Stimulated activated CD4-positive, alpha-beta T cell treated with anti-CD3 and anti-CD28 coated beads, Interleukin-15, amount 100 ng/mL, for 24 hours (primary cell): ENCODE measurements around the gene CMSS1.

Experiments
- DNase-seq: peaks from one replicate; pipeline ENCODE4 v3.0.0-alpha.2; 2020

The CMSS1 gene

DNA sequence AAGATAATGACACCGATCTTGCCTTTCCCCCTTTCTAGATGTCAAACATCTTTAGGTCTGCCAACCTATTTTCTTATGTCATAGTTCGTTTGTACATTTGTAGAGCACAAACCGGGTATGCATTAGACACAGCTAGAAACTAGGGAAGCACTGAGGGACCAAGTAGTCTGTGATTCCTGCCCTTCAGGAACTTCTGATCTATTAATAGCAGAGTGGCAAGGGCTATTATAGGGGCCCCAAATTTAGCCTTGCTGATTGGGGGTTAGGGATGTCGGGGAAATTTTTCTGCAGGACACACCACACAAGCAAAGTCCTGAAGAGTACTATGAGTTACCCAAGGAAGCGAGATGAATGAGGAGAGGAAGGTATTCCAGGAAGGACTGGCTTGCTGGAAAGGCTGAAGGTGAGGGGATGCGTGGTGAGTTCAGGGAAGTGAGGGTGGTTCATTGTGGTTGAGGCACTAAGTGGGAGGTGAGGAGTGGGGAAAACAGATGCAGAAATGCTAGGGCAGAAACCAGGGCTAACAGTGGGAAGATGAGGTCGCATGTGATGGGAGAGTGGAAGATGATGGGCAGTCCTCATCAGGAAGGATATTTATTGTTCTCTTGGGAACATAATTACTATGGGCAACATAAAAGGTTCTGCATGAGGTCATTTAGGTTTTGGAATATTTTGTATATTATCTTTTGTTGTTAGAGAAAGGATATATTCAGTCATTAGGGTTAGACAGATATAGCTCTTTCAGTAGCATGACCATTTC, 144.3 kb downstream of the CMSS1 start:
- no peak for DNase-seq

DNA sequence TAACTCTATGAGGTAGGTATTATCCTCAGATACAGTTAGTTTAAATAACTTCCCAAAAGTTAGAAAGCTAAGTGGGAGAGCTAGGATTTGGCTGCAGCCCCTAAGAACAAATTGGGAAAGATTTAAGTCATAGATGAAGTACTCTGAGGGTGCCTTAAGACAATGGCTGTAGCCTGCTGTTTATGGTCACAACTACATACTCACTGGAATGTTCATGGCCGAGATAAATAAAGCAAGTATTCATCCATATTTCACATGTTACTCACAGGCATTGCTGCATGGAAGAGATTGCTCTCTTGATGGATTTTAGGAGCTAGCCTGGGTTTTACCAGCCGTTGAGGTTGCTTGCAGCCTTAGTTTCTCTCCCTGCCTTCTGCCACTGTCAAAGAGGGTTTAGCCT, 145.0 kb downstream of the CMSS1 start:
- DNase-seq = no peak

DNA sequence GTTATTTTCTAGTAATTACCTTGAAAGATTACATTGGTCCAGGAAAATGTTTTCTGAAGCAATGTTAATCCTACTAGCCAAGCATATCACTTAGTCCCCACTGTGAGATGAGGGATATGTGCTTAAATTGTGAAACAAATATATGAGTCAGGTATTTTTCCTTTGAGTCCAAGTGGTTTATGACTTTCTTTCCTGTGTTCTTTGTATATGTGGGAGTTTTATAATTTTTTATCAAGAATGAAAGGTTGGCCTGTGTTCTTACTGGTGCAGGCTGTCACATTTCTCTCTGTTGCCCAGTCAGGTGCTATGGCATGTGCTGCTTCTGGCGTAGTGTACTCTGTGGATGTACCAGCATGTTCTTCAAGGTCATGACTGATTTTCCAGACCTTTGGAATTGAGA, 147.4 kb downstream of the CMSS1 start:
- no peak for DNase-seq

DNA sequence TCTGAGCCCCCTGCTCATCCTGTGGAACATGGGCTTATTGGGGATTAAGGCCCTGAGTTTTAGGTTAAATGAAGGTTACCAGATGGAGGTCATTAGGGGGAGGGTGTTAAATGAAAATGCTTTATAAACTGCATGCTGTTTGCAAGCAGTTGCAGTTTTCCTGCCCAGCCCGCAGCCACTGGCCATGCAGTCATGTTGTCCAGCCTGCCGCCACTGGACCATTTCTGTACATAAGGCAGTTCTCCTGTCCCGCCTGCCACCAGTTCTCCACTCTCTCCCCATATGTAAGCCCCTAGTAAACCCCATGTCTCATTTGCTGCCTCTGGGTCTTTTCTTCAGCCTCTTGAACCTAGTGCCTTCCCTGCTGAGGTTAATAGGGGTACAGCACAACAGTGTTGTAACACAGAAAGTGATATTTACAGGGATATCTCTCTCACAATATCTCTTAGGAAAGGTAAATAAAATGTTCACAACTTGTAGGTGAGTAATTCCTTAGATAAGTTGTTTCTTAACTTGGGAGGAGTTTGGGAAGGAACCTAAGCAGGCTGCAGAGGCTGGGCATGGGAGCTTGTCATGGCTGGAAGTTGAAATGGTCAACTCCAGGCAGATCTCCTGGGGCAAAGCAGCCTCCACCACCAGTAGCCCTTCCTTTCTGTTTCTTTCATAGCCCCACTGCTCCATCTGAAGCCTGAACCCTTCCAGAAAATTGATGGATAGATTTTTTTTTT, 148.2 kb downstream of the CMSS1 start:
- DNase-seq = no peak

DNA sequence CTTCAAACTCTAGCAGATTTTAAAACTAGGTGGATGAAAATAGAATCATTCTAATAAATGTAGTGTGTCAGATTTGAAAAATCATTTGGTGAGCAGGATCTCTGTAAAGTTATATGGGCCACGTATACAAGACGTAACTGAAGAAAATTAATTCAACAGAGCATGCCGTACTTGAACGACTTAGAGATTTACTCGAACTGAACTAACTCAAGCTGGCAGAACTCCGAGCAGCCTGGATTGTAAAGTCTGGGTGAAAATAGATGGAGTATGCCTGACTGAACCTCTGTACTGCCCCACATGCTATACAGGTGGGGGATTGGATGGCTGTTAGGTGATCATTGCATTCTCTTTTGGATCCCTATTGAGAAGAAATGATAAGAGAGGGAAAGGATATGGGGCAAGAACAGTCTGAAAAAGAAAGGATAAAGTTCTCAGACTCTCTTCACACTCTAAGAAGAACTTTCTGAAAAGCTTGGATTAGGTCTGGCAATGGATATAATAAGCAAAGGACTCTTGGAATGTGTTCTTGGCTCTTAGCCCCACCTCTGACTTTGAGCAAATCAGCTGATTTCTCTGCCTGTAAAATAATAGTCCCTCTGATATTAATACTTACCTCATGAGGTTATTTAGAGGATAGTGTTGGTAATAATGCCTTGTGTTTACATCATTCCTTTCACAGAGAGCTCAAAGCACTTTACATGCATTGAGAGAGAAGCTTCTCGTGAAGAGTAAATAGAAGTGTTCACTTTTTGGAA, 149.2 kb downstream of the CMSS1 start:
- DNase-seq = no peak

DNA sequence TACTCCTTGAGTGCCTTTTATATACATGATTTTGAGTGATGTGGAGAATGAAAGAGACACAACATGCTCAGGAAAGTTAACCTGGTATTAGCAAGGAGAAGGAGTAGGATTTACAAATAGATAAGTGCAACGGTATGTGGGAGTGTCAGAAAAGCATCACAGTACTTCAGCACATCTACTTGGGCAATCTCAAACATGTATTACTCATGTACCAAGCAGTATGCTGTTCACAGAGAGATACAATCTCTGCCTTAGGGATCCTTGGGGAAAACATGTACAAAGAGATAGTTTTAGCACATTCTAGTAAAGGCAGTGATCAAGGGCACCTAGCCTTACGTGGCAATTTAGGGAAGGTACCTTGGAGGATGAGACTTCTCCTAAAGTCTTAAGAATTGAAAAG, 150.1 kb downstream of the CMSS1 start:
- DNase-seq = no peak

DNA sequence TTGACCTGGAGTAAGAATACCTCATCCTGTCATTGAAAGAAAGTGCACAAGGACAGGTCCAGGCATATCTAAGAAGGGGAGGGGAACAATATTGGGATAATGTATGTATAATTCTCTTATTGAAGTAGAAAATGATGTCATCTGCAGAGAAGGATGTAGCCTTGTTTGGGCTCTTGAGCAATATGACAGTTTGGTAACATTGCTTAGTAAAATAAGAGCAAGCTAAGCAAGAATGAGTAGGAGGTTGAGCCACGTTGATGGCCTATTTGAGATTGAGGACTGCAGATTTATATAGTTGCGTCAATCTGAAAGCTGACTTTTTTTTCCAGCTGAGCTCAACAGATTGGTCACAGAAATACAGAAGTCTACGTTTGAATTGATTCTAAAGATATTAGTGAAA, 151.5 kb downstream of the CMSS1 start:
- no peak for DNase-seq

DNA sequence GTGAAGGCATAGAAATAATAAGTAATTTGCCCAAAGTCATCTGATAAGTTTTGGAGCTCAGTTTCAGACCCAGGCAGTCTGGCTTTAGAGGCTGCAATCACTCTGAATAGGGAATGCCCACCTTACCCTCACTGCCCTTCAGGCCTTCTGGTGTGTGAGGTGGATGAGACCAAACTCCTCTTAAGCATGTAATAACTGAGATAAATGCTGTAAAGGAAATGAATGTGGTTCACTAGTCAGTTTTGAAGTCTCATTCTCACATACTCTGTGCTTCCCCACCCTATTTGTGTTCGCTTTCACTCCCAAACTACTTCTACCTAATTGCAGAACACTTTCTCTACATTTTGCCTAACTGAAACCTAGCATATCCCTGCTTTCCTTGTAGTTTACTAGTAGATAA, 152.5 kb downstream of the CMSS1 start:
- DNase-seq = no peak

DNA sequence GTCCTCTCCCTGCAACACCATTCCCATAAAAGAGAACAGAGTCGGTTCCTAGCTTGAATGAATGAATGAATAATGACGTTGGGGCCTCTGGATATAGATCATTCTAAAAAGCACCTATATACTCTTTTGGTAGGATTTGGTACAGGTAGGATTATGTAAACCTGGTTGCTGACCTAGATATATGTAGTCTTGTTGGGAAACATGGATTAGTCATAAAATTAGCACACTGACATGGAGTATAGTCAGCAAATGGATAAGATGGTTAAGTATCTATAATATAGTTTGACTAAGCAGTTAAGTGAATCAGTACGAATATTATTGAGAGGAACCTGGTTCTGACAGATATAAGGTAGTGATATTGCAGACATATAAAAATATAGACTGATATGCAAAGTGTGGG, 154.1 kb downstream of the CMSS1 start:
- no peak for DNase-seq

DNA sequence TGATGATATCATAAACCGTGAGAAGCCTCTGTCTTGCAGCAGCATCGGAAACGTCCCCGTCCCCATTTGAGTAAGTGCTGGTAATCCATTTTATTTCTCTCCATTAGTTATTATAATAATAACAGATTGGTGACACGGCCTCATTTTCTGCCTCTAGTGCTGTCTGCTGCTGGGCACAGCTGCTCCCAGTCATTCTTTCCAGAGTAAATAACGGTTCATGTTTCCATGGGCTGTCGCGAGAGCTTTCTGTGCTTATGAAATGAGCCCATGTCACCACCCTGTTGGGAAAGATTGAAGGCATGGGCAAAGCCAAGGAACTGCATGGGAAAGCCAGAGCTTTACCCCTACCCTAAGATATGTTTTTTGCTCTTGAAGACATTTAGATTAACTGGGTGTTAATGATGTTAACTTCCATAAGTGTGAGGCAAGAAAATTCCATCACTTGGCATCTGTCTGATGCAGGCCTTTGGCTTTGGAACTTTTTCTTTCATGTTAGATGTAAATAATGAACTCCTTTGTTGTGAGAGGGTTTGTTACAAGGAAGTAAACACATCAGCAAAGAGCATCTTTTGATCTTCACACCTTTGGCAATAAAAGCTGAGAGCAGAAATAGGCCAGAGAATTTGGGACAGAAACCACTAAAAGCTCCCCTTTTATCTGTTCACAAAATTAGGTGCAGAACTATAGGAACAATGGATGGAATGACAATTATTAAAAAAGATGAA, 154.9 kb downstream of the CMSS1 start:
- DNase-seq = no peak

DNA sequence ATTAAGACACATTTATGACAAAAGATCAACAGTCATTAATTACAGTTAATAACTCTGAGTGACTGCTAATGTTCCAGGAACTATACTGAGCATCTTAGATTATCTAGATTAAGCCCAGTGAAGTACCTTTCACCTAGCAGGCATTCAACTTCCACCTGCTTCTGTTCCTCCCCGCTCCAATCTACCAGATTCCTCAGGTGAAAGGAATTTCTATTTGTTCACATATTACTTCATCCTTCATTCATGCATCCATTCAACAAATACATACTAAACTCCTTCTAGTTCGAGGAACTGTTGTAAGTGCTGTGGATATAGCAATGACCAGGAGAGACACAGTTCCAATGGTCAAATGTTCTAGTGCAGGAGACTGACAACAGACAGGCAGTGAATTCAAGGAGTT, 157.3 kb downstream of the CMSS1 start:
- DNase-seq = no peak

DNA sequence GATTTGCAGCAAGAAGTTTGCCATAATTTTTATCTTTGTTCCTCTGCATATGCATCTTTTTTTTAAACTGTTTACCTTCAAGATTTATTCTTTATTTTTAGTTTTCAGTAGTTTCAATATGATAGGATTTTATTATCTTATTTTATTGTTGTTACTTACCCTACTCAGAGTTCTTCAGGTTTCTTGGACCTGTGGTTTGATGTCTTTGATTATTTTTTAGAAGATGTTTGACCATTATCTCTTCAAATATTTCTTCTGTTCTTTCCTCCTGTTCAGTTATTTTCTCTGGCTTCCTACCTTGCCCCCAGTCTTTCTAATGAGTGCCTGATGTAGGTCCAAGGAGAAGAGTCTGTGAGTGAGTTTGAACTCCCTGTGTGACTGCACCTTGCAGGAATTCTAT, 158.9 kb downstream of the CMSS1 start:
- no peak for DNase-seq

DNA sequence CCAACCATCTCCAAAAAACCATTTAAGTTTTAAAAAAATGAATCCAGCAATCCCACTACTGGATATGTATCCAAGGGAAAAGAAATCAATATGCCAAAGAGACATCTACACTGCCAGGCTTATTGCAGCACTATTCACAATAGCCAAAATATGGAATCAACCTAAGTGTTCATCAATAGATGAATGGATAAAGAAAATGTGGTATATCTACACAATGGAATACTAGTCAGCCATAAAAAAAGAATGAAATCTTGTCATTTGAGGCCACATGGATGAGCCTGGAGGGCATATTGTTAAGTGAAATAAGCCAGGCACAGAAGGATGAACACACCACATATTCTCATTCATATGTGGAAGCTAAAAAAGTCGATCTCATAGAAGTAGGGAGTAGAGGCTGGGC, 160.6 kb downstream of the CMSS1 start:
- no peak for DNase-seq

DNA sequence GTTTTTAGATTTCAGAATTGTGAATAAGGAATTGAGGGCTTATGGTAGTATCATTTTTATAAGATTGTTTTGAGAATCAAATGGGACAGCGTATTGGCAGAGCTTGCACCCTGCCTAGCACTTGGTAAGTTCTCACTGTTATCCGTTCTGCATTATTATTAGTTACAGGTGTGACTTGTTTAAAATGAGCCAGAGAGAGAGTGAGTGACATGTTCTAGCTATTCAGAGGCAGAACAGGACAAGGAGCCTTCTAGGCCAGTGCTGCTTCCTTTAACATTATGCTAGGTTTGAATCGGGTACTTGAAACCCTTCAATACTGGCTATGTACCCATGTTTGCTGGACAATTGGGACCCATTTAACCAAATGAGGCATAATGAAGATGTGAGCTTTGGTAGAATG, 162.9 kb downstream of the CMSS1 start:
- DNase-seq = no peak

DNA sequence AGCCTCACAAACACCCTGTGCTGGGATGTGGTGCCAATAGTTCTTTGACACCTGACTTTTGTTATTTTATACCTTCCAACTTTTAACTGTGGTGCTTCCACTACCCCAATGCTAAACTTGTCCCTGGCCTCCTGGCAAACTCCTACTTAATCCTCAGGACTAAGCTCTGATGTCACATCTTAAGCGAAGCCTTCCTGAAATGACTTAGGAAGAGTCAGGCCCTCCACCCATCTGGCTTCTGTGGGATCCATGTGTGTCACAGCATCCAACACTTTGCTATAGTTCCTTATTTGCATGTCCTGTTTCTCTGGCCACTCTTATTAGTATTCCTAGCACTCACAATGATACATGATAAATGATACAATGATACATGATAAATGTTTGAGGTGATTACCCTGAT, 163.5 kb downstream of the CMSS1 start:
- no peak for DNase-seq

DNA sequence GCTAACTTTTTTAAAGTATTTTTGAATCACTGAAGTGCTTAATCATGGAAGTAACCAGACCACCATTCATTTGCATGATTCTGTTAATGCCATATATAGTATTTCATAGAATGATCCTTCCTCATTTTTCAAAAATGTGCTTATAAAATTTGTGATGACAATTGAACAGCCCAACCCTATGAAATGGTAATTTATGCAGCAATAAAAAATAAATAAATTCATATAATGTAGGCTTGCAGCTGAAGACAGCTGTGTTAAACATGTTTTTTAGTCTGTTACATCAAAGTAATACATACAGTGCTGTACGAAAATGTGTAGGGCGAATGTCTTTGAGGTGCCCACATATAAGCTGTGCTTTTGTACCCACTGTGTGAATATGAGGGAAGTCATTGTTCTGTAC, 165.0 kb downstream of the CMSS1 start:
- no peak for DNase-seq

DNA sequence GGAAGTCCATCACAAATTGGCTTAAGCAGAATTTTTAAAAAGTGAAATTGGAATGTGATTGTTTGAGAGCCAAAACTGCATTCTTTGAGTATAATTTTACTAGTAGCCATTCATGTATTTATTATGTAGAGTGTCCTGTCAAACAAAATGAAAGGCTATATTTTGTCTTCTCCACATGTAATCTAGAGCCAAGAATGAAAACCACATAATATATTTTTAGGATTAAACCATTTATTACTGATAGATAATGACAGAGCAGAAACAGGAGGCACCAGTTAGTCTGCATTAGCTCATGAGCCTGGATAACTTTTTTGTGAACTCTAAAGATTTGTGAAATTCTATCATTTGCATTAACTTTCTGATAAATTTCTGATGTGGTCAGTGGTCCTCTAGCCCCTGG, 166.5 kb downstream of the CMSS1 start:
- DNase-seq = no peak

DNA sequence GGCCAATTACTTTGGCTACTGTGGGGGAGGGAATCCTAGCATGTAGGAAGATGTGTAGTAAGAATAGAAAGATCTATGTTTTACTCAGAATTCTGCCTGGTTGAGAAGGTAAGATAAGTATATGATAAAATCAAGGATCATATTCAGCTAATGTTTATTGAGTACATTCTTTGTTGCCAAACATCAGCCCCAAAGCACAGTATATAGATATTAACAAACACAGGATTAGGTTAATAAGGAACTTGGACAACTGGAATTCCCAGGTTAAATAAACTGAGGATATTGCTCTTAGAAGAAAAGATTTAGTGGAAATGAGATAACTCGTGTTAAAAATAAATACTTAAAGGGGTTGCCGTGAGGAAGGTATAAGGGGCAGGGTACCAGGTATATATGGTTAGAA, 167.0 kb downstream of the CMSS1 start:
- DNase-seq = no peak

DNA sequence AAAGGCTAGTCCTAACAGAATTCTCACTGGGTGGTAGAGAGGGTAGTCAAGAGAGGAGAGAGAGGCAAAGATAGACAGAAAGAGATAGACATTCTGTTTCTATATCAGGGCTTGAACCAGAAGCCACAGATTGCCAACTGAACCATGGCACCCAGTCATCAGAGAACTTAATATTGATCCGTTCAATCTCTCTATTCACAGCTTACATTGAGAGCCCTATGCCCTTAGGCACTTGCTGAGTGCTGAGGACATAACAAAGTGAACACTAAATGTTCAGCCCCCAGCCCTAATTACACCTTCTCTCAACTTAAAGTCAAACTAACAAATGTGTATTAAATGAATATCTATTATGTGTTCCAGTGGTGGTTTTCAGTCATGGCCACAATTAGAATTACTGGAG, 172.5 kb downstream of the CMSS1 start:
- no peak for DNase-seq

DNA sequence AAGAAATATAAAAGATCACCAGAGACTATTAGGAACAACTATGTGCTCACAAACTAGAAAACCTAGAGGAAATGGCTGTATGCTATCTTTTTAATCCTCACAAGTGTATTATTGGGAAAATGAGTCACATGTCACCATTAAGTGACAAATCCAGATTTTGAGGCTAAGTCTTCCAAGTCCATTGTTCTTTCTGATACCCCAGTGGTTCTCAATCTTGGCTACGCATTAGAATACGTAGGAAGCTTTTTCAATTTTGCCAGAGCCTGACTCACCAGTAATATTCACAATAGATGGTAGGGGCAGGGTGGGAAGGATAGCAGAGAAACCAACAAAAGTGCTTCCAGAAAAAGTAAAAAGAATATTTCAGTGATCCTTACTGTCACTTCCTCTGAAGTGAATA, 179.6 kb downstream of the CMSS1 start:
- DNase-seq = no peak

DNA sequence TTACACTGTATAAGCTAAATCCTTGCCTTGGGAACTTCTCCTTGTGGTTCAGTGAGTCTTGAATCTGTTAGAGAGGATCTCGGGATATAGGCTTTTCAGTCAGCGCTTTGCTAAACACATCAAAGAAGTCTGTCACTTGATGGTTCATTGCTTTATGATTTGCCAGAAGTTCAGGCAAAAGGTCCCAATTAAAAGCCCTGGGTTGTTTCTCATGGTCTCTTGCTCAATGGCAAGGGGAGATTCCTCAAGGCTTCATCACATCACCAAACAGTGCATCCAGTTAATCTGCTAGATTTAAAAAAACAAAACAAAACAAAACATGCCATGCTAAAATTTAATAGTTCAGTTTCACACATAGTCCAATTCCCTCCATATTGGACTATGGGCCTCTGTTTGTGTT, 181.9 kb downstream of the CMSS1 start:
- DNase-seq = no peak

DNA sequence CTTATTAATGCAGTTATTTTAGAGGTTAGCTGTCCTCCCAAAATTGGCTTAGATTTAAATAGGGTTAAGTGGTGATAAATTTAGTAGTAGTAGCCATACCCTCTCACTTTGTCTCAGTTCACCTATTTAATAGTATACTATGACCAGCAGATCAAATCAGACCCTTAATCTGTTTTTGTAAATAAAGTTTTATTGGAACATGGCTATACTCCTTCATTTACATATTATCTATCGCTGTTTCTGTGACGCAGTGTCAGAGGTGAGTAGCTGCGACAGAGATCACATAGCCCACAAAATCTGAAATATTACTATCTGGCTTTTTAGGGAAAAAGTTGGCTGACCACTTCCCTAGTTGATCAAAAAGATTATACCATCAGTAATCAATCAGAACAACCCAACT, 183.4 kb downstream of the CMSS1 start:
- DNase-seq = no peak

DNA sequence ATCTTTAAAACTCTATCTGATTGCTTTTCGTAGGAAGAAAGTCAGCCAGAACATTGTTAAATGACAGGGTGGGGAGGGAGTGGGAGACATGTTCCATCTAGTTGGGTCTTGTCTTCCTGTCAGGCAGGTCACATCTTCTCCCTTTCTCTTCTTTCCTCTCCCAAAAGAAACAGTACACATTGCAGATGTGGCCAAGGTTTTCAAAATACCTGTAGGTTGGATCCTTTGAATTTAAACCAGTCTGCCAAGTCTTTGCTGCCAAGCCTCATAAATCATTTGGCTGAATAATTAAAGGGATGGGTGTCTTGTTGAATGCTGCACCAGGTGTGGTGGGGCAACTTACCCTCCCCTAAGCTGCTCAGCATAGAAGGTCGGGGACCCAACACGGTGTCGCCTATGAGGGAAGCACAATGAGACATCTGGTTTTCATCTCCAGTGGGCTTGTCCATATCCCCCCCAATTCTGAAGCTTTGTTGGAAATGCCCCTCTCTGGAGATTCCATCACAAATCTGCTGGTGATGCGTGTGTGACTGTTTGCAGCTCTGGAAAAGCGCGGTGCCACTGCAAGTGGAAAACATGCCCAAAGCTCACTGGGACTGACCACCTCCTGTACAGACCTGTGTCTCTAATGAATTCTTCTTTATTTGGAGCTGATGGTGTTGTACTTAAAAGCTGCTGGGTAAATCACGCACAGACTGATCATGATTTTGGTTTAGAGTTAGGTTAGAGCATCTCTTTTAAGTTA, 184.0 kb downstream of the CMSS1 start:
- no peak for DNase-seq
